ENCODE measurements around the gene TRPC4. TPM values are rescaled to one million over a fixed set of nuclear protein-coding genes. Genes with fewer than 3 reads are reported as not detected.

TRPC4 gene
- total and polyA plus RNA-seq, 2 donors (not counting 1 experiment from before 2014, with no cell fraction given) = 1.7 to 30.7 TPM

DNA sequence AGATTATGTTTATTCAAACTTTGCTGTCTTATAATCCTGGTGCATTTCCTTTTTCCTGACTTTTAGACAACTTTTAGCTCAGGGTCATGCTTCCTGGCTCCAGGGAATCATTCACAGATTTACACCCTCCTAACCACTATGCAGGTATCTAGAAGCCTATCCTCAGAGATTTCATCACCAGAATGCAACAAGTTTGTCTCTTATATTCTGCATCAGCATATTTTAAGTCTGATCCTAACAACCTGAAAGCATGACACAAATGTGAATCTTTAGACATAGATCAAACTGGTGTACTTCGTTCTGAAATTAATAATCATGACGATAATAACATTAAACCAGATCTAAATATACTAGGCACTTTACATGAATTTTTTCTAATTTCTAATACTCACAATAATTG lies 100.0 kb downstream of the TRPC4 start:
- no peaks in the 10 kb centered on the region for H4K20me1 ChIP-seq (ENCODE audit: control insufficient read depth, extremely low read depth, insufficient read depth, low read length)
- DNase-seq (ENCODE audit: low read depth in 2 of 2) = no peak
- no peak for TF ChIP-seq EZH2 (IDR thresholded peaks at IDR 0.05; ENCODE audit: low read length, missing control alignments)
- TF ChIP-seq, protein P1, sequence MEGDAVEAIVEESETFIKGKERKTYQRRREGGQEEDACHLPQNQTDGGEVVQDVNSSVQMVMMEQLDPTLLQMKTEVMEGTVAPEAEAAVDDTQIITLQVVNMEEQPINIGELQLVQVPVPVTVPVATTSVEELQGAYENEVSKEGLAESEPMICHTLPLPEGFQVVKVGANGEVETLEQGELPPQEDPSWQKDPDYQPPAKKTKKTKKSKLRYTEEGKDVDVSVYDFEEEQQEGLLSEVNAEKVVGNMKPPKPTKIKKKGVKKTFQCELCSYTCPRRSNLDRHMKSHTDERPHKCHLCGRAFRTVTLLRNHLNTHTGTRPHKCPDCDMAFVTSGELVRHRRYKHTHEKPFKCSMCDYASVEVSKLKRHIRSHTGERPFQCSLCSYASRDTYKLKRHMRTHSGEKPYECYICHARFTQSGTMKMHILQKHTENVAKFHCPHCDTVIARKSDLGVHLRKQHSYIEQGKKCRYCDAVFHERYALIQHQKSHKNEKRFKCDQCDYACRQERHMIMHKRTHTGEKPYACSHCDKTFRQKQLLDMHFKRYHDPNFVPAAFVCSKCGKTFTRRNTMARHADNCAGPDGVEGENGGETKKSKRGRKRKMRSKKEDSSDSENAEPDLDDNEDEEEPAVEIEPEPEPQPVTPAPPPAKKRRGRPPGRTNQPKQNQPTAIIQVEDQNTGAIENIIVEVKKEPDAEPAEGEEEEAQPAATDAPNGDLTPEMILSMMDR (conservative IDR thresholded peaks at IDR 0.05 in 1 of 2, IDR thresholded peaks at IDR 0.05 in 1 of 2; ENCODE audit: low read depth in 1 of 2, low read length in 2 of 2) = no peak
- no peak overlapping the region for H3K9ac ChIP-seq (ENCODE audit: insufficient read depth, low read length)
- no peaks in the 10 kb centered on the region for H3K27me3 ChIP-seq (ENCODE audit: control insufficient read depth, insufficient read depth, low read length)
- no peak overlapping the region for H2AFZ ChIP-seq (ENCODE audit: low read length)
- no peak overlapping the region for H3K4me3 ChIP-seq (replicated peaks in 1 of 4; ENCODE audit: control extremely low read depth in 1 of 4, insufficient read depth in 1 of 4, low read depth in 3 of 4, low read length in 4 of 4)
- no peaks in the 10 kb centered on the region for H3K4me1 ChIP-seq (ENCODE audit: control insufficient read depth, extremely low read depth, insufficient read depth, low read length)
- H3K9me3 ChIP-seq (ENCODE audit: control insufficient read depth, insufficient read depth, low read depth, low read length) = no peaks in the 10 kb centered on the region
- H3K79me2 ChIP-seq (ENCODE audit: control insufficient read depth, insufficient read depth, low read length) = no peaks in the 10 kb centered on the region
- H3K4me2 ChIP-seq (ENCODE audit: extremely low read depth, insufficient read depth, low read length) = no peak overlapping the region
- H3K36me3 ChIP-seq (ENCODE audit: control insufficient read depth, insufficient read depth, low read length) = no peaks in the 10 kb centered on the region
- H3K27ac ChIP-seq (ENCODE audit: insufficient read depth, low read length) = no peak overlapping the region

DNA sequence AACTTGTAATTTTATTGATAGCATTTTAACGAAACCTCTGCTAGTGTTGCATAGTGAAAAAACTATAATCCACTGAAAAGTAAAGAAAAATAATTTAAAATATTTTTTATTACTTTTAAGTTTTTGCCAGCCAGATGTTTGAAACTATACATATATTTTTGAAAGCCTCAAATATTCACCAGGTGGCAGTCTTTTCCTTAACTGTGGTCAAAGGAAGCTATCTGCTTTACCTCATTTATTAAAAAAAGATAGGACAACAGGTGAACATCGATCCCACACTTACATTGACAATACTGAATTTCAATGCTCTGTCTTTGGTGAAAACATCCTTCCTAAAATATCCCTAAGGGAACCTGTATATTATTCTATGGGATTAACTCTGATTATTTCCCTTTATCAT lies 100.5 kb downstream of the TRPC4 start:
- Histone ChIP-seq H3K4me3 (replicated peaks in 1 of 4; ENCODE audit: control extremely low read depth in 1 of 4, insufficient read depth in 1 of 4, low read depth in 3 of 4, low read length in 4 of 4) (no peak overlapping the region), H3K79me2 (ENCODE audit: control insufficient read depth, insufficient read depth, low read length) (no peaks in the 10 kb centered on the region), H2AFZ (ENCODE audit: low read length) (no peak overlapping the region), H3K9ac (ENCODE audit: insufficient read depth, low read length) (no peak overlapping the region), H3K4me2 (ENCODE audit: extremely low read depth, insufficient read depth, low read length) (no peak overlapping the region), H3K4me1 (ENCODE audit: control insufficient read depth, extremely low read depth, insufficient read depth, low read length) (no peaks in the 10 kb centered on the region), H3K27me3 (ENCODE audit: control insufficient read depth, insufficient read depth, low read length) (no peaks in the 10 kb centered on the region), H3K36me3 (ENCODE audit: control insufficient read depth, insufficient read depth, low read length) (no peaks in the 10 kb centered on the region), H3K27ac (ENCODE audit: insufficient read depth, low read length) (no peak overlapping the region), H3K9me3 (ENCODE audit: control insufficient read depth, insufficient read depth, low read depth, low read length) (no peaks in the 10 kb centered on the region), H4K20me1 (ENCODE audit: control insufficient read depth, extremely low read depth, insufficient read depth, low read length) (no peaks in the 10 kb centered on the region)
- TF ChIP-seq, protein P1 (conservative IDR thresholded peaks at IDR 0.05 in 1 of 2, IDR thresholded peaks at IDR 0.05 in 1 of 2; ENCODE audit: low read depth in 1 of 2, low read length in 2 of 2) = peak in 1 of 2 donors; percentile 21
- no peak for TF ChIP-seq EZH2 (IDR thresholded peaks at IDR 0.05; ENCODE audit: low read length, missing control alignments)
- DNase-seq (ENCODE audit: low read depth in 2 of 2) = no peak

DNA sequence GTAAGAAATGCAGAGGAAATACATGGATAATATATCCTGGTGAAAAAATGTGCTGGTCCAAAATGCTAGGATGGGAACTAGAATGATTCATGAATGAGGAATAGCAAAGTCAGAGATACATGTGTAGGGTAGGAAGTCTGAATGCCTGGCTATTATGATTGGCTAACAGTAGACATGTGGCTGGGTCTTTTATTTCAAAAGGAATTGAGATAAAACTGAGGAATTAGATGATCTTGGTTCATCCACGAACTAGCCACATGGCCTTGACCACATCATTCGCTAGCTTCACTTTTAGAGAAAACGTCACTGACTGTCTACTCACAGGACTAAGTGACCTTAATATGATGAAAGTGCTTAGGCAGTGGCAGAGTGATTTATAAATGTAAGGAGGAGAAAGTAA lies 103.1 kb downstream of the TRPC4 start:
- Histone ChIP-seq H3K9ac (ENCODE audit: insufficient read depth, low read length) (no peak overlapping the region), H3K79me2 (ENCODE audit: control insufficient read depth, insufficient read depth, low read length) (no peaks in the 10 kb centered on the region), H3K27ac (ENCODE audit: insufficient read depth, low read length) (no peak overlapping the region), H3K36me3 (ENCODE audit: control insufficient read depth, insufficient read depth, low read length) (no peaks in the 10 kb centered on the region), H3K27me3 (ENCODE audit: control insufficient read depth, insufficient read depth, low read length) (no peaks in the 10 kb centered on the region), H4K20me1 (ENCODE audit: control insufficient read depth, extremely low read depth, insufficient read depth, low read length) (no peaks in the 10 kb centered on the region), H3K4me3 (replicated peaks in 1 of 4; ENCODE audit: control extremely low read depth in 1 of 4, insufficient read depth in 1 of 4, low read depth in 3 of 4, low read length in 4 of 4) (no peak overlapping the region), H3K4me2 (ENCODE audit: extremely low read depth, insufficient read depth, low read length) (no peak overlapping the region), H2AFZ (ENCODE audit: low read length) (no peak overlapping the region), H3K9me3 (ENCODE audit: control insufficient read depth, insufficient read depth, low read depth, low read length) (no peaks in the 10 kb centered on the region), H3K4me1 (ENCODE audit: control insufficient read depth, extremely low read depth, insufficient read depth, low read length) (no peaks in the 10 kb centered on the region)
- TF ChIP-seq, protein P1 (conservative IDR thresholded peaks at IDR 0.05 in 1 of 2, IDR thresholded peaks at IDR 0.05 in 1 of 2; ENCODE audit: low read depth in 1 of 2, low read length in 2 of 2) = no peak
- DNase-seq (ENCODE audit: low read depth in 2 of 2) = no peak

Measured in fibroblast of lung (primary cell).